IMR-90 (cell line): ENCODE results near the gene SLC4A5. TPM values are rescaled to one million over a fixed set of nuclear protein-coding genes. Genes with fewer than 3 reads are reported as not detected.

ENCODE experiments used
- ATAC-seq: fragments of 200-7000 bp; cut with Tn5 transposase; 2 replicates; pipeline ENCODE4 v1.9.1; 2020; ENCODE audit warnings: low read depth, mild to moderate bottlenecking, moderate library complexity
- BruUV-seq: library from RNA; stranded (reverse); fragments of 400-500 nt; replicated peaks from 2 replicates; lab custom pipeline; 2021; lab: Mats Ljungman, UMichigan
- CTCF ChIA-PET: fragments of 300-600 bp; formaldehyde crosslinking; extraction: SDS; loops from one replicate; lab custom pipeline; 2021; ENCODE audit warnings: antibody characterized with exemption; lab: Yijun Ruan, JAX
- POLR2A ChIA-PET: fragments of 300-600 bp; sonication (Branson Sonifier 250); formaldehyde crosslinking; loops from one replicate; lab custom pipeline; 2022; ENCODE audit warnings: antibody characterized with exemption; ENCODE audit not compliant: unreplicated experiment; lab: Charles Lee
- DNase-seq: peaks from one replicate; pipeline ENCODE4 v3.0.0; 2013
- H2AFZ ChIP-seq: replicated peaks from 2 replicates; pipeline ENCODE3; 2013; ENCODE audit warnings: low read length, mild to moderate bottlenecking; ENCODE audit not compliant: poor library complexity
- H2AK5ac ChIP-seq: 2 replicates; pipeline ENCODE4 v1.6.1; 2013; ENCODE audit warnings: low read depth, low read length, inconsistent platforms
- H2AK9ac ChIP-seq: replicated peaks from 2 replicates; pipeline ENCODE3; 2013; ENCODE audit warnings: mild to moderate bottlenecking, low read depth, low read length, moderate library complexity; ENCODE audit not compliant: poor library complexity
- H2BK120ac ChIP-seq: 2 replicates; pipeline ENCODE4 v1.6.1; 2013; ENCODE audit warnings: low read depth, low read length, inconsistent platforms
- H2BK15ac ChIP-seq: 3 replicates; pipeline ENCODE4 v1.6.1; 2013; ENCODE audit warnings: low read depth, low read length, inconsistent platforms
- H2BK20ac ChIP-seq: 2 replicates; pipeline ENCODE4 v1.6.1; 2013; ENCODE audit warnings: low read depth, mild to moderate bottlenecking, inconsistent platforms, low read length, moderate library complexity
- H2BK5ac ChIP-seq: 2 replicates; pipeline ENCODE4 v1.6.1; 2013; ENCODE audit warnings: mild to moderate bottlenecking, low read depth, low read length, inconsistent platforms; ENCODE audit not compliant: poor library complexity, severe bottlenecking
- H3K14ac ChIP-seq: replicated peaks from 2 replicates; pipeline ENCODE4 v1.6.1; 2013; ENCODE audit warnings: low read depth, low read length, inconsistent platforms
- H3K18ac ChIP-seq: 2 replicates; pipeline ENCODE4 v1.6.1; 2013; ENCODE audit warnings: low read depth, low read length, control low read depth
- H3K23ac ChIP-seq: 2 replicates; pipeline ENCODE4 v1.6.1; 2013; ENCODE audit warnings: low read depth, low read length, inconsistent platforms
- H3K27ac ChIP-seq: 2 replicates; pipeline ENCODE4 v1.5.1; 2013; ENCODE audit warnings: mild to moderate bottlenecking, control low read depth, low read length; ENCODE audit not compliant: insufficient read depth
- H3K27me3 ChIP-seq: 2 replicates; pipeline ENCODE4 v1.6.1; 2013; ENCODE audit warnings: low read length; ENCODE audit not compliant: control insufficient read depth, insufficient read depth
- H3K36me3 ChIP-seq: 2 replicates; pipeline ENCODE4 v1.6.1; 2013; ENCODE audit warnings: low read length, mixed read lengths; ENCODE audit not compliant: control insufficient read depth, insufficient read depth
- H3K4ac ChIP-seq: 2 replicates; pipeline ENCODE4 v1.6.1; 2013; ENCODE audit warnings: low read depth, low read length, inconsistent platforms
- H3K4me1 ChIP-seq: 2 replicates; pipeline ENCODE4 v1.6.1; 2013; ENCODE audit warnings: low read length, mixed read lengths; ENCODE audit not compliant: control insufficient read depth, insufficient read depth
- H3K4me2 ChIP-seq: 2 replicates; pipeline ENCODE4 v1.6.1; 2013; ENCODE audit warnings: low read depth, mild to moderate bottlenecking, control low read depth, low read length, moderate library complexity
- H3K4me3 ChIP-seq: 2 replicates; pipeline ENCODE4 v1.5.1; 2013; ENCODE audit warnings: low read depth, mild to moderate bottlenecking, control low read depth, low read length, moderate library complexity; ENCODE audit not compliant: insufficient read depth
- H3K56ac ChIP-seq: 2 replicates; pipeline ENCODE4 v1.6.1; 2013; ENCODE audit warnings: low read length, inconsistent platforms; ENCODE audit not compliant: insufficient read depth; ENCODE audit errors: extremely low read depth
- H3K79me1 ChIP-seq, 2 experiments: 2 replicates each; pipeline ENCODE4 v1.6.1; 2013; ENCODE audit warnings: low read length in 2 of 2, inconsistent platforms in 1 of 2, low read depth in 1 of 2
- H3K9ac ChIP-seq: 2 replicates; pipeline ENCODE4 v1.6.1; 2013; ENCODE audit warnings: low read depth, low read length, control low read depth
- H3K9me1 ChIP-seq: 2 replicates; pipeline ENCODE4 v1.6.1; 2013; ENCODE audit warnings: low read length, inconsistent platforms; ENCODE audit not compliant: insufficient read depth
- H3K9me3 ChIP-seq: 2 replicates; pipeline ENCODE4 v1.6.1; 2013; ENCODE audit warnings: low read length; ENCODE audit not compliant: control insufficient read depth, insufficient read depth
- H4K20me1 ChIP-seq: 2 replicates; pipeline ENCODE4 v1.6.1; 2013; ENCODE audit warnings: low read length, inconsistent platforms; ENCODE audit not compliant: insufficient read depth
- H4K5ac ChIP-seq: 2 replicates; pipeline ENCODE4 v1.6.1; 2013; ENCODE audit warnings: mild to moderate bottlenecking, low read depth, low read length, control low read depth
- H4K8ac ChIP-seq, 2 experiments: 2 replicates each; pipeline ENCODE4 v1.6.1; 2013; ENCODE audit warnings: low read depth in 2 of 2, low read length in 2 of 2, control low read depth in 1 of 2, inconsistent platforms in 1 of 2
- H4K91ac ChIP-seq: 2 replicates; pipeline ENCODE4 v1.6.1; 2013; ENCODE audit warnings: low read depth, low read length, inconsistent platforms; ENCODE audit not compliant: insufficient read depth
- ELK1 ChIP-seq: fragments of 150-350 bp; IDR thresholded peaks from 2 replicates; pipeline ENCODE4 v1.6.1; 2016; ENCODE audit warnings: low read depth, mild to moderate bottlenecking, low read length, moderate library complexity, borderline replicate concordance
- MXI1 ChIP-seq: IDR thresholded peaks from 2 replicates; pipeline ENCODE4 v1.6.1; 2012; ENCODE audit warnings: low read depth, mild to moderate bottlenecking, low read length, moderate library complexity, borderline replicate concordance
- WGBS, 2 experiments: methylation state at CpG; one replicate each; pipeline versions ENCODE4 v1.1.5 to v1.1.7; 2013; ENCODE audit warnings: missing lambda C conversion rate in 2 of 2; ENCODE audit not compliant: insufficient read length in 1 of 2; ENCODE audit errors: extremely low coverage in 2 of 2; 5-methylcytosine and 5-hydroxymethylcytosine counted together
- dilution Hi-C: fragments of 300-500 bp; cut with HindIII; formaldehyde crosslinking; loops from one replicate; pipeline ENCODE4 v1.14.3; 2018; ENCODE audit warnings: low sequenced_read_pairs; ENCODE audit not compliant: unreplicated experiment
- in situ Hi-C: fragments of 300-500 bp; cut with MboI; formaldehyde crosslinking; loops from 3 replicates; pipeline ENCODE4 v1.14.3; 2019; ENCODE audit warnings: low sequenced_read_pairs, inconsistent platforms, mixed read lengths
- intact Hi-C: fragments of 100-400 bp; cut with micrococcal nuclease; formaldehyde crosslinking; loops from 2 replicates; pipeline ENCODE4 v1.10.0; 2022
- polyA plus RNA-seq, 3 experiments: library from polyadenylated mRNA; depleted of rRNA; stranded (reverse); fragments of >200 nt; gene quantifications; 2 replicates each; pipeline ENCODE4 v1.2.3, GENCODE V29; 2012; ENCODE audit warnings: low replicate concordance in 1 of 3
- total RNA-seq: library from RNA; depleted of rRNA; stranded (reverse); fragments of >200 nt; gene quantifications from 2 replicates; pipeline ENCODE4 v1.2.3, GENCODE V29; 2012

The SLC4A5 gene
- total and polyA plus RNA-seq, 2 of the 4 experiments (the other 2 are of a cell fraction): 0.18 to 0.22 TPM

- CTCF ChIA-PET: no interaction called here
- H2AFZ ChIP-seq: no peak overlapping the region
- dilution Hi-C loops: no loop called here
These were observed 50.5 kb downstream of the SLC4A5 start for GRCh38 chr2:74292751-74293150.

More at GRCh38 chr2:74292751-74293150, 50.5 kb downstream of the SLC4A5 start:
- no peak overlapping the region for H3K23ac ChIP-seq
- DNase-seq: peak; percentile 24
- H3K9me1 ChIP-seq: no peaks in the 10 kb centered on the region
- H2AK5ac ChIP-seq: no peak overlapping the region
- no peaks in the 10 kb centered on the region for H3K79me1 ChIP-seq
- H2BK15ac ChIP-seq: no peak overlapping the region
- no peak overlapping the region for H3K18ac ChIP-seq
- H4K91ac ChIP-seq: no peak overlapping the region
- no peak overlapping the region for H3K27ac ChIP-seq
- in situ Hi-C loops: no loop called here
- BruUV-seq: no TSS peak
- intact Hi-C loops: no loop called here
- no peaks in the 10 kb centered on the region for H3K4me1 ChIP-seq
- H2BK120ac ChIP-seq: no peak overlapping the region
- peak; percentile 87 for ATAC-seq
- H4K20me1 ChIP-seq: no peaks in the 10 kb centered on the region
- H4K5ac ChIP-seq: no peak overlapping the region
- H3K9ac ChIP-seq: no peak overlapping the region
- no peaks in the 10 kb centered on the region for H3K36me3 ChIP-seq
- H3K56ac ChIP-seq: no peak overlapping the region
- H4K8ac ChIP-seq: no peak overlapping the region
- H3K27me3 ChIP-seq: peaks cover 17% of the 10 kb centered on the region
- no peak overlapping the region for H2BK20ac ChIP-seq
- H3K9me3 ChIP-seq: peaks cover 2% of the 10 kb centered on the region; the same call in 1 of the 2 replicates
- POLR2A ChIA-PET: no interaction called here
- no peak overlapping the region for H2BK5ac ChIP-seq
- H3K4me2 ChIP-seq: no peak overlapping the region
- WGBS, 2 experiments: 50% methylated on average over 1 of the region's 6 CpGs; no CpG with 5 or more reads in 1 of the 2 experiments
- H3K4me3 ChIP-seq: no peak overlapping the region
- no peak overlapping the region for H2AK9ac ChIP-seq
- H3K4ac ChIP-seq: no peak overlapping the region
- no peak for TF ChIP-seq MXI1
- TF ChIP-seq ELK1: no peak
- no peak overlapping the region for H3K14ac ChIP-seq
